RWPE2 (cell line): ENCODE data around the gene CERS6.

Experiments
- ATAC-seq: fragments of 200-7000 bp; cut with Tn5 transposase; 3 replicates; pipeline ENCODE4 v1.9.1; 2021; ENCODE audit warnings: low read depth
- DNase-seq: peaks from one replicate; pipeline ENCODE4 v3.0.0-alpha.2; 2020; ENCODE audit warnings: low spot score
- H3K27ac ChIP-seq: fragments of 450-650 bp; 2 replicates; pipeline ENCODE4 v1.5.1; 2017; ENCODE audit warnings: mild to moderate bottlenecking; ENCODE audit not compliant: poor library complexity, severe bottlenecking
- H3K27me3 ChIP-seq: fragments of 250-450 bp; sonication (Bioruptor Pico); 2 replicates; pipeline ENCODE4 v1.5.1; 2021; ENCODE audit warnings: mild to moderate bottlenecking, moderate library complexity; ENCODE audit not compliant: insufficient read depth, poor library complexity, severe bottlenecking
- H3K36me3 ChIP-seq: fragments of 250-450 bp; sonication (Bioruptor Pico); 2 replicates; pipeline ENCODE4 v1.5.1; 2020; ENCODE audit warnings: low read depth, mild to moderate bottlenecking, moderate library complexity
- H3K4me1 ChIP-seq: fragments of 250-450 bp; sonication (Bioruptor Pico); 2 replicates; pipeline ENCODE4 v1.5.1; 2021; ENCODE audit warnings: mild to moderate bottlenecking, moderate library complexity; ENCODE audit not compliant: insufficient read depth, poor library complexity, severe bottlenecking
- H3K4me3 ChIP-seq: fragments of 250-450 bp; sonication (Bioruptor Pico); 2 replicates; pipeline ENCODE4 v1.5.1; 2021; ENCODE audit warnings: mild to moderate bottlenecking, moderate library complexity; ENCODE audit not compliant: severe bottlenecking
- H3K9me3 ChIP-seq: fragments of 250-450 bp; sonication (Bioruptor Pico); 2 replicates; pipeline ENCODE4 v1.5.1; 2021; ENCODE audit warnings: mild to moderate bottlenecking, moderate library complexity; ENCODE audit not compliant: severe bottlenecking
- TF ChIP-seq, protein P1 (sequence below): fragments of 450-650 bp; IDR thresholded peaks from one replicate; pipeline ENCODE4 v1.5.1; 2017; ENCODE audit warnings: mild to moderate bottlenecking, moderate library complexity; ENCODE audit not compliant: poor library complexity, severe bottlenecking

The CERS6 gene

DNA sequence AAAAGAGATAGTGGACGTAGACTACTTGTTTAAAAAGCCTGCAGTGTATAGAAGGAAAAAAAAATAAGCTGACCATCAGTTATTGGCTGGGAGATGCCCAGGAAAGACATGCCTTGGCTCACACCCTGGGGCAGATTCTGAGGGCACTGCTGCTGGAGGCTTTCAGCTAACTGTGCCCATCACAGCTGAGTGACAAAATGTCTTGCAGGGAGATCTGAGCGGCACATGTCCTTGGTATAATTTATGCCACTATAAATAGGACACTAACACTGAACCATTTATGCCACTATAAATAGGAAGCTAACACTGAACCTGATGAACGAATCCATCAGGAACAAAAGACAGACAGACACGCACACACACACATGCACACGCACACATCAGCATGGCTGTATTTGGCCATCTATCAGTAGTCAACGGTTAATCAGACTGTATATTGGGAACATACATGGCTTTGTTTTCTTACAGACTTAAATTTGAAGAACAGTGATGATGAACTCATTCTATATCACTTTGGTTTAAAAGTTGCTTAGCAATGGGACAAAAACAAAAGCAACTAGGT is 278.2 kb downstream of the CERS6 start:
- no peak for DNase-seq
- ATAC-seq = no peak
- H3K4me1 ChIP-seq = peaks cover 5% of the 10 kb centered on the region

DNA sequence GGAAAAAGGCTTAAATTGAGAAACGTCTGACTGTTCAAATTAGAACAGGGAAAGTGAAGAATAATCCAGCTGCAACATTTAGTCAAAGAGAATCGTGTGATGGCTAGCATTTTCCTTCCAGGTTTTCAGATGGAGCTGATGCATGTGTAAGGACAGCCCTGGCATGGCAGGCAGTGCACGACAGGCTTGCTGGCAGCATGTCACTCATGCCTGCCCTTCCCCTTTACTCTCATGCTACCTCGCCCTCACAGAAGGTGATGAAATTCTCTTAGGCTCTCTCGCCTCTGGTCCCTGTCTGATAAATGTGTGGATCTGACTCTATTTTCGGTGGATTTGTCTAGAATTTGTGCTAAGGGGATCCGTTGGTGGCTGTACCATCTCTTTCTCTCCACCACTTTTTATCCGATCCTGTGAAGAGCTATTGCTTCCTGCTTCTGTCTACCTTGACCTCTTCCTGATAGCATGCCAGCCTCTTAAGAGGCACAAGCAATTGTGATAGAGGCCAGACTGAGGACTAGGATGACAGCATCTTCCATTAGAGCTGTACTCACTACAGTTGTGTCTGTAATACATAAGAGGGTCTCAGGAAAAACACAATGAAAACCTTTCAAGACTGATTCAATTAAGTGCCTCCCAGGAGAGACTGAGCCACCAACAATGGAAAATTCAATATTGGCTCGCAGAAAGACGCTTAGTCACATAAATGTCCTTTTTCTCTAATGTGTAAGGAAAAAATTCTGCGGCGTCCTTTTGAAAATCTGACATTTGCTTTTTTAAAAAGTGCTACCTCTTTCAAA is 280.8 kb downstream of the CERS6 start:
- TF ChIP-seq, protein P1, sequence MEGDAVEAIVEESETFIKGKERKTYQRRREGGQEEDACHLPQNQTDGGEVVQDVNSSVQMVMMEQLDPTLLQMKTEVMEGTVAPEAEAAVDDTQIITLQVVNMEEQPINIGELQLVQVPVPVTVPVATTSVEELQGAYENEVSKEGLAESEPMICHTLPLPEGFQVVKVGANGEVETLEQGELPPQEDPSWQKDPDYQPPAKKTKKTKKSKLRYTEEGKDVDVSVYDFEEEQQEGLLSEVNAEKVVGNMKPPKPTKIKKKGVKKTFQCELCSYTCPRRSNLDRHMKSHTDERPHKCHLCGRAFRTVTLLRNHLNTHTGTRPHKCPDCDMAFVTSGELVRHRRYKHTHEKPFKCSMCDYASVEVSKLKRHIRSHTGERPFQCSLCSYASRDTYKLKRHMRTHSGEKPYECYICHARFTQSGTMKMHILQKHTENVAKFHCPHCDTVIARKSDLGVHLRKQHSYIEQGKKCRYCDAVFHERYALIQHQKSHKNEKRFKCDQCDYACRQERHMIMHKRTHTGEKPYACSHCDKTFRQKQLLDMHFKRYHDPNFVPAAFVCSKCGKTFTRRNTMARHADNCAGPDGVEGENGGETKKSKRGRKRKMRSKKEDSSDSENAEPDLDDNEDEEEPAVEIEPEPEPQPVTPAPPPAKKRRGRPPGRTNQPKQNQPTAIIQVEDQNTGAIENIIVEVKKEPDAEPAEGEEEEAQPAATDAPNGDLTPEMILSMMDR = no peak
- no peaks in the 10 kb centered on the region for H3K9me3 ChIP-seq
- DNase-seq = no peak
- no peak overlapping the region for H3K27ac ChIP-seq
- 0 out of 2 replicates have a peak, but pooled peaks cover 6% of the 10 kb centered on the region for H3K36me3 ChIP-seq
- H3K27me3 ChIP-seq = no peaks in the 10 kb centered on the region
- no peak overlapping the region for H3K4me3 ChIP-seq
- no peaks in the 10 kb centered on the region for H3K4me1 ChIP-seq
- ATAC-seq = no peak

More for the DNA sequence above, 278.2 kb downstream of the CERS6 start:
- Histone ChIP-seq H3K36me3 (0 out of 2 replicates have a peak, but pooled peaks cover 2% of the 10 kb centered on the region), H3K9me3 (no peaks in the 10 kb centered on the region), H3K27ac (no peak overlapping the region), H3K4me3 (no peak overlapping the region), H3K27me3 (no peaks in the 10 kb centered on the region)
- TF ChIP-seq, protein P1 = no peak

DNA sequence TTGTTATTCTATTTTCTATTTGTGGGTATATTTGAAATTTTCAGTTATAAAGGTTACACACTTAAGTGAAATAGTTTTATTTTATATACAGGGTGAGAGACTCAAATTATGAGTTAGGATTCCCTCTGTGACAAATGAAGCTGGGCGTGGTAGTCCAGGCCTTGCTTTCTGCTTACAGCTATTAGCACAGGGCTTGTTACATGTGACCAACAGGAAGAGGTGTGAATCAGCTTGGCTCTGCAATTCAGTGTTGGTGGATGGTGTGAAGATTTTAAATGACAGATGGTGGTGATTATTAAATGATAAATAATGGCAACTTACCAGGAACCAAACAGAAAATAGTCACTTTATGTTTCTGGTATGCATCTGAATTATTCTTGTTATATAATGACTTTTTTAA is 282.0 kb downstream of the CERS6 start:
- Histone ChIP-seq H3K4me1 (no peaks in the 10 kb centered on the region), H3K4me3 (no peak overlapping the region), H3K36me3 (0 out of 2 replicates have a peak, but pooled peaks cover 6% of the 10 kb centered on the region), H3K27me3 (no peaks in the 10 kb centered on the region), H3K9me3 (no peaks in the 10 kb centered on the region), H3K27ac (no peak overlapping the region)
- DNase-seq = no peak
- 0 out of 3 replicates have a peak, but pooled peaks have one; percentile 48 for ATAC-seq
- TF ChIP-seq, protein P1 = no peak

DNA sequence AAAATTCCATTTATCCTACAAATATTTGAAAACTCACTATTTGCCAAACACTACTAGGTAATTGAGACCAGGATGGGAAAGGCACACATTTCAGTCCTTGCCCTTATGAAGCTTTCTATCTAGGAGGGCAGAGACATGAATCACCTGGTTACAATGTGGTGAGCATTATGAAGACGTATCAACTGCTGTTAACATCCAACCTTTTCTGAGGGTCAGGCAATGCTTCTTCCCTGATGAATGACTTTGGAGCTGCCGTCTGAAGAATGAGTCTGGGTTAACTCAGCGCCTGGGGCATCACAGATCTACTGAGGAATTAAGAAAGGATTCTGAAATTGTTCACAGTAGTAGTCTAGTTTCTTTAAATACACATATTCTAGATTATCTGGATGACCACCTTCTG is 284.3 kb downstream of the CERS6 start:
- DNase-seq (no peak), ATAC-seq (no peak)
- H3K4me3 ChIP-seq = no peak overlapping the region
- 0 out of 2 replicates have a peak, but pooled peaks cover 6% of the 10 kb centered on the region for H3K36me3 ChIP-seq
- TF ChIP-seq, protein P1 = no peak
- H3K4me1 ChIP-seq = no peaks in the 10 kb centered on the region
- no peaks in the 10 kb centered on the region for H3K9me3 ChIP-seq
- no peaks in the 10 kb centered on the region for H3K27me3 ChIP-seq
- no peak overlapping the region for H3K27ac ChIP-seq
